ENCODE results near the gene CAPRIN2.

The CAPRIN2 gene

DNA sequence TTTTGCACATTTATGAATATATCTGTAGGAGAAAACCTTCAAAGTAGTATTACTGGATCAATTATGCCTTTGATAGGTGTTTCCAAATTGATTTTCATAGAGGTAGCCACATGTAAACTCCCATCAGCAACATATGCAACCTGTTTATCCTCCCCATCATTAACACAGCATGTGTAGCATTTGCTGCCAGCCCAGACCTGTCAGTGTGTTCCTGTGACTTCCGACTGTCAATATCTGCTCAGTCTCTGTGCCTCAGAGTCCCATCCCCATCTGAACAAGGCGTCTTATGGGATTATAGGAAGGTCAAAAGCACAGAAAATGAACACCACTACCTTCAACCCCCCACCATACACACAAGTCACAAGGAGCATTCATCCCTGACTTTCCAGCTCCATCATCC lies 9.5 kb upstream of the CAPRIN2 start:
- DNase-seq (ENCODE audit: low read depth in 2 of 2), result no peak

DNA sequence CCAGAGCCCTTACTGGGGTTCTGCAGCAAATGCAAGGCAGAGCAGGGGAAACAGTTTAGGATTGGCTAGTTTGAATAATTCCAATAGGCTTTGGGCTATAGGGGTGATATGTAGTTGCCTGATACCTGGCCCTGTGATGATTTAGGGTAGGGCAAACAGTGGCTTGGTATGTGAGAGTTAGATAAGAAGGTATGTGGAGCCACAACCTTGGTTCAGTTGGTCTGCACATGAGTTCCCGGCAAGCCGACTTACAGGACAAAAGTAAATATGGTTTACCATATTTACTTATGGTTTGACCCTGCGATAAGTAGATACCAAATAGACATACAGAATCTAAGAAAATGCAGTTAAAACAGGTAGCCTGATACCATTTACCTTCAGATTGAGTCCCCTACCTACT lies 8.3 kb upstream of the CAPRIN2 start:
- no peak for DNase-seq (ENCODE audit: low read depth in 2 of 2)

DNA sequence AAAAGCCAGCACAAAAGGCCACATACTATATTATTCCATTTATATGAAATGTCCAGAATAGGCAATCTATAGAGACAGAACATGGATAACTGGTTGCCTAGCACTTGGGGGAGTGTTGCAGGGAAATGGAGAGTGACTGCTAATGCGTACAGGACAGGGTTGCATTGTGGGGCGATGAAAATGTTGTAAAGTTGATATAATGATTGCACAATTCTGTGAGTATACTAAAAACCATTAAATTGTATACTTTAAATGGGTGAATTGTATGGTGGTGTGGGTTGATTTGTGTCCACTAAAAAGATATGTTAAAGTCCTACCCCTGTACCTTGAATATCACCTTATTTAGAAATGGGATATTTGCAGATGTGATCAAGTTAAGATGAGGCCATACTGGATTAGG lies 7.0 kb upstream of the CAPRIN2 start:
- no peak for DNase-seq (ENCODE audit: low read depth in 2 of 2)

DNA sequence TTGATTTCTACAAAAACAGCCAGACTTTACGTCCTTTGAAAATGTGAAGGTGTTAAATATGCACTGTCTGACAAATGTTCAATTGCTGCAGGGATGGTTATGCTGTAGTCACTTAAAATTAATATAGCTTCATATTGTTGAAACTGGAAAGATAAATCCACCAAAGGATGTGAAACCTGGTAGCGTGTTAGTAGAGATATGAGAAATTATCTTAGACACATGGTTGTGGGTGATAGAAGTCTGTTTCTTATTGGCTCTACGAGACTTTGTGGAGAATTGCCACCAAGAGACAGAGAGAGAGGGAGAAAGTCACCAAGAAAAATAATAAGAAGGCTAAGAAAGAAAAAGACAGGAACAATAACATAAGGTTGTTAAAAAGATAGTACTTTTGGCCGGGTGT lies 2.6 kb upstream of the CAPRIN2 start:
- no peak for DNase-seq (ENCODE audit: low read depth in 2 of 2)

DNA sequence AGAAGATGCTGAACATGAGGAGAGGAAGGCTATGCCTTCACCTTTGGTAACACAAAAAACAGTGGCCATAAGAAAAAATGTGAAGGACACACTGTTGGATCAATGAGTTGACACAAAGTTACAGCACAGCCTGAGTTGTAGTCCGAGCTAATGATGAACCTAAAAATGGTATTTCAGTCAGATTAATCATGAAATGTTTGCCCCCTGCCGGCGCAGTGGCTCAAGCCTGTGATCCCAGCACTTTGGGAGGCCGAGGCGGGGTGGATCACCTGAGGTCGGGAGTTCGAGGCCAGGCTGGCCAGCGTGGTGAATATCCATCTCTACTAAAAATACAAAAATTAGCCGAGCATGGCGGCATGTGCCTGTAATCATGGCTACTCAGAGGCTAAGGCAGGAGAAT lies 1.3 kb upstream of the CAPRIN2 start:
- DNase-seq (ENCODE audit: low read depth in 2 of 2), result no peak

DNA sequence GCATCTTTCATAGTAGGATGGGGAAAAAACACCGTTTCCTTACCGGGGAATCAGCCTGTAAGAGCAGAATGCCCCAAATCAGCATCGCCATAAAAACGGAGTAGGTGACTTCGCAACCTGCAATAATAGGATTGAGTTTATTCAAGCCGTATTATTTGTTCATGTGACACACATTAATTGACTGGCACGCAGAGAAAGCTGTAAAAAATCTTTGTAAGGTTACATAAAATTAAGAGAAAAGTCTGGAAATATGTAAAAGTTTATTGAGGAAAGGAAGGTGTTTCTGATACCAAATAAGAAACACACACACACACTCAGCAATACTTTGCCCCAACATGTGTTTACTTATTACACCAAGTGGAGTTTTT lies 628 bp upstream of the CAPRIN2 start:
- DNase-seq (ENCODE audit: low read depth in 2 of 2), result no peak

DNA sequence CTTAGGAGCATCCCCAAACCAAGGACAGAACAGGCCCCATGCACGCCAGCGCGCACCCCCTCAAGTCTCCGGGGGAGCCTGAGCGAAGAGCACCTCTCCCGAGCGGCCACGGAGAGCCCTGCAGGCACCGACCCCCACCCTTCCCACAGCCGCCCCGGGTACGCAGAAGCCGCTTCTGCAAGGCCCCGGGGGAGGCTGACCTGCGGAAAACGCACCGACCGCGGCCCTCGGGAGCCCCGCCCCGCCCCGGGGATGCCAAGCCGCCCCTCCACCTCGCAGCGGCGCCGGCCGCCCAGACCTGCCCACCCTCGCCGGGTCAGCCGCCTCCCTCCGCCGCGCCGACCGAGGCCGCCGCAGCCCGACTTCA lies 385 bp downstream of the CAPRIN2 start:
- DNase-seq (ENCODE audit: low read depth in 2 of 2), result no peak

DNA sequence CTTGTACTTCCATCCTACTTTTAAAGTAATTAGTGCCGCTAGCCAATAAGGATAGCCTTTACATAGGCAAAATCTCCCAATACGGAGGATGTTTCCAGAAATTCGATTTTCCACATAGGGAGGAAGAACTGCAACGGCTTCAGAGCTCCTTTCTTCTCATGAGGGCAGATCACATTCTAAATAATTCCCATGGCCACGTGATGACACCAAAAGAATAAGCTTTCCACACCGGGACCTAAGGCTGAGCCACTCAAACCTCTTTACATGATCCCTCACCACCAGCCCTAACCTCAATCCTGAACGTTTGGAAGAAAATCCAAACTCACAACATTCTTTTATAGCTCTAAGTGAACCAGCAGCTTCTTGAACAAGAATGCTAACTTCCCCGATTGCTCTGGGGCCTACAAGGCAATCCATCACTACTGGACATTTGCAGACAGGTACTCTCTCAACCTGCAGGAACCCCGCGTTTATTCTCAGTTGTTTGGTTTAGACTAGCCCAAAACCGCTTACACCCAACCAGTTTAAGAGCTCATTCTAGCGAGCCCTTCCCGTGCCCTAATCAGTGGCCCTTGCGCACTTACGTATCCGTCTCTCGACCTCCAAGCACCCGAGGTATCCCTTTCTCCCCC lies 884 bp downstream of the CAPRIN2 start:
- DNase-seq (ENCODE audit: low read depth in 2 of 2), result no peak

DNA sequence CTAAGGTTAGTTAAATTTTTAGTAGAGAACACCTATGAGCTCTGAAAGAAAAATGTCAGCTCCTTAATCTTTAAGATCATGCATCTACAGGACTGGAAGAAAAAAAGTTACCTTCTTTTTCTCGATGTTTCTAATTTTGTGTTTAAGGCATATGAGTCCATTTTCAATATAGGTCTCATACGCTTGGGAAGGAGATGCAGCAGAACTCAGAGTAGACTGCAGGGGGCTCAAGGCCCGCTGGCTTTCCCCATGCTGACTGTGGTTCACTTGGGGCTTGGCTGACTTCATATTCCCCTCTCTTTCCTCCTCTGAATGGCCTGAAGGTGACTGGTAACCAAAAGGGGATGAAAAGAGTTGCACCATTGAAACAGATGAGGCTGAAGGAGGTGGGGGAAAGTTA lies 1.5 kb downstream of the CAPRIN2 start:
- no peak for DNase-seq (ENCODE audit: low read depth in 2 of 2)

DNA sequence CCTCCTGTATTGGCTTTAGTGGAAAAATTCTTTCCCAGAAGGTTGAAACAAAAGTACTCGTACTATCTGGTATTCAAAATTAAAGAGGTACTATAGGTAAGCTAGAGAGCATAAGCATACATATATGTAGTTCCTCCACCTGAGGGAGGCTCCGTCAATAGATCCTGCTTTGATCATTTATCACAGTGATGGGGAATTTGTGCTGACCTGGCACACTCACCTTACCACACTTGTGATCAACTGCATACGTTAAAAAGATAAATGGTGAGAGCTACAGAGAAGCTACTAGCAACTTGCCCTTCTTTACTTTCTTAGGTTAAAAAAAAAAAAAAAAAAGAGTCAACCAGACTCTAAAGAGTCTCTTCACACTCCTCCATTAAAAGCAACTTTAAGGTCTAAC lies 2.5 kb downstream of the CAPRIN2 start:
- no peak for DNase-seq (ENCODE audit: low read depth in 2 of 2)

DNA sequence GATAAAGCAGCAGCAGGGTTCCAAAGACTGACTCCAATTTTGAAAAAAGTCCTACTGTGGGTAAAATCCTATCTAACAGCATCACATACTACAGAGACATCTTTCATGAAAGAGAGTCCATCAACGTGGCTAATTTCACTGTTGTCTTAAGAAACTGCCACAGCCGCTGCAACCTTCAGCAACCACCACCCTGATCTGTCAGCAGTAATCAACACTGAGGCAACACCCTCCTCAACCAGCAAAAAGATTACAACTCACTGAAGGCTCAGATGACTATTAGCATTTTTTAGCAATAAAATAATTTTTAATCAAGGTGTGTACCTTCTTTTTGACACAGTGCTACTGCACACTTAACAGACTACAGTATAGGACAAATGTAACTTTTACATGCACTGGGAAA lies 6.6 kb downstream of the CAPRIN2 start:
- DNase-seq (ENCODE audit: low read depth in 2 of 2), result no peak

DNA sequence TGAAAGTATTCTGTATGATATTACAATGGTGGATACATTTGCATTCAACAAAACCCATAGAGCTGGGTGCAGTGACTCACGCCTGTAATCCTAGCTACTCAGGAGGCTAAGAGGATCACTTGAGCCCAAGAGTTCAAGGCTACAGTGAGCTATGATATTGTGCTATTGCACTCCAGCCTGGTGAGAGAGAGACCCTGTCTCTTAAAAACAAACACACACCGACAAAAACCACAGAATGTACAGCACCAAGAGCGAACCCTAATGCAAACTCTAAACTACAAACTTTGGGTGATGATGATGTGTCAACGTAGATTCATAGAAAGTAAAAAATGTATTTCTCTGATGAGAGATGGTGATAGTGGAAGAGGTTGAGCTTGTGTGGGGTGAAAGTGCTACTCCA lies 8.6 kb downstream of the CAPRIN2 start:
- no peak for DNase-seq (ENCODE audit: low read depth in 2 of 2)

DNA sequence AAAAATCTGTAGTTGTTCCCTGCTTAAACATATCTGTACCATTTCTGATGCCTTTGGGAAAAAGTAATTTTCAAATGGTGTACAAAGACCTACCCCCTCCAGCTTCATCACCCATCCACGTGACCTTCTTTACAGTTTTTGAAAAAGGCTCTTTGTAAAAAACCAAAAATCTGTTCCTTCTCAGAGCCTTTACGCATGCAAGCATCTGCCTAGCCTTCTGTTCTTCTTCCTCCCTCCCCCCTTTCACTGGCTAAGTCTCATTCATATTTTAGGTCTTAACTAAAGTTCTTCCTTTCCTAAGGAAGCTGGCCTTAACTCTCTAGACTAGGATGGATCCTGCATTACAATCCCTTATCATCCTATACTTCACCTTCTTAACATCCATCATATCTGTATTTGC lies 10.4 kb downstream of the CAPRIN2 start:
- DNase-seq (ENCODE audit: low read depth in 2 of 2), result no peak

DNA sequence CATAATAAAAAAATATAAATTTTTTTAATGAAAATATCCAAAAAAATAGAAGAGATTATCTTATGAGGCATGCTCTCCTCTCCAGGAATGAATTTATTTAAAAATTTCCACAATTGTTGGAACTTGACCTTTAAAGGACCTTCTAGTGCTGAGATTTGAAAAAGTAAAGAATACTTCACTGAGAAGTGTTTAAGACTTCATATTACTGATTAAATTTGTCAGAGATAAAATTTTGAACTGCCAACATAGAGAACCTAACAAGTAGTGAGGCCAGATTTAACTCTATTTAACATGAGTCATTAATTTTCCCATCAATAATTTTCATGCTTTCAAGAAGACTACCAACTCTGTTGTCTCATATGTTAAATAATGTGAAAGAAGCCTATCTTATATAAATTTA lies 14.5 kb downstream of the CAPRIN2 start:
- DNase-seq (ENCODE audit: low read depth in 2 of 2), result no peak

DNA sequence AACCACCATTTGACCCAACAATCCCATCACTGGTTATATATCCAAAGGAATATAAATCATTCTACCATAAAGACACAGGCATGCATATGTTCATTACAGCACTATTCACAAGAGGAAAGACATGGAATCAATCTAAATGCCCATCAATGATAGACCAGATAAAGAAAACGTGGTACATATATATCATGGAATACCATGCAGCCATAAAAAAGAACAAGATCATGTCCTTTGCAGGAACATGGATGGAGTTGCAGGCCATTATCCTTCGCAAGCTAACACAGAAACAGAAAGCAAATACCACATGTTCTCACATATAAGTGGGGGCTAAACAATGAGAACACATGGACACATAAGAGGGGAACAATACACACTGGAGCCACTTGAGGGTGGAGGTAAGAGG lies 15.7 kb downstream of the CAPRIN2 start:
- DNase-seq (ENCODE audit: low read depth in 2 of 2), result no peak

DNA sequence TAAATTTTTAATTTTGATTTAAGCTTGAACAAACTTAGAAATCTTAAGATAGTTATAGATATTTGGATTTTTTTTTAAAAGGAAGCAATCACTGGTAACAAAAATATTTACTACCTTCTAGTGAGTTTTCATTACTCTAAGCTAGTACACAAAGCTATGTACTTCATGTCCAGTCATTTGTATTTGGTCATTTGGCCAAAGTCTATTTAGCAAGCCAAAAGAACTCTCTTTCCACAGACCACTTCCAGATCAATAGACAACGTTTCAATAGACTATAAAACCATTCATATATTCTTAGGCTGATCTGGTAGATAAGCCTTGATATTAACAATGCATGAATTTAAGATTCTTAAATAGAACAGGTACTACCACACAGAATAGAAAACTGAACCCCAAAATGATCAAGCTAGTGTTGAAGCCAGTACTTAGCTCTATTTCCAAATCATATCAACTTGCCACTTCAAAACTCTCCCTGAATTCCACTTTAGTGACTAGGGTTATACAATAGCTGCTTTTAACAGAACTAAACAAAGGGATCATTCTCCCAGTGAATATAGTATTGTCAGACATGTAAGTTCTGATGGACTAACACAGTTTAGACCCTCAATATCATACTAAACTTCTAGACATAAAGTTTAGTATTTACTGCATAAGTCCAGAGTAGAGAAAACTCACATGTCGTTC lies 21.7 kb downstream of the CAPRIN2 start:
- no peak for DNase-seq (ENCODE audit: low read depth in 2 of 2)

DNA sequence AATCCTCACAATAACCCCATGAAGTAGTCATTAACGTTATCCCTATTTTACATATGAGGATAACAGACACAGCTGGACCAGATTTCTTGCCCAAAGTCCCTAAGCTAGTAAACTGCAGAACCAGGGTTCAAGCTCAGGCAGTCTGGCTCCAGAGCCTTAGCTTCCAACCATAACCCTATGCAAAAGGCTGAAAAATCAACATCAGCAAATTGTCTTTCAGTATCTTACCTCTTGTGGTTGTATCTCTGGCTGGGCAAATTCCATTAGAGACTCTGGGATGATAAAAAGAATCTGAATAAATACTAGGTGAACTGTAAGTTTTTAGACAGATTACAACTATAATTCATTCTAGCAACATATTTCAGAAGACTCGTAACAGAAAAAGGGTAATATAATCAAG lies 24.7 kb downstream of the CAPRIN2 start:
- no peak for DNase-seq (ENCODE audit: low read depth in 2 of 2)

DNA sequence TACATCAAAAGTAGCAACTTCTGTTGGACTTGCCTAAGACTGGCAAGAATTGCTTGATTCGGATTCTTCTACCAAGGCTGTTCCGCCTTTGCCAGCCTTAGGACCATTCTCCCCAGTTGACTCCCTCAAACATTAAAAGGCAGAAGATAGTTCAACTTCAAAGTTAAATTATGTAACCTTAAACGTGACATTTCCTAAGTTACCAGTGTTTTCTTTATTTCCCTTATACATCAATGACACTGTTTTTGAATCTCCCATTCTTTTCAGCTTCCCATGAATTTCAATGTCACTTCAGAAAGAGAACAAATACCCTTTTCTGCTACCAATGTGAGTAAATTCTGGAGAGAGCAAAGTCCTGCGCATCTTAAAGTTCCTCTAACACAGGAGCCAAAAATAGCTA lies 25.2 kb downstream of the CAPRIN2 start:
- DNase-seq (ENCODE audit: low read depth in 2 of 2), result no peak

DNA sequence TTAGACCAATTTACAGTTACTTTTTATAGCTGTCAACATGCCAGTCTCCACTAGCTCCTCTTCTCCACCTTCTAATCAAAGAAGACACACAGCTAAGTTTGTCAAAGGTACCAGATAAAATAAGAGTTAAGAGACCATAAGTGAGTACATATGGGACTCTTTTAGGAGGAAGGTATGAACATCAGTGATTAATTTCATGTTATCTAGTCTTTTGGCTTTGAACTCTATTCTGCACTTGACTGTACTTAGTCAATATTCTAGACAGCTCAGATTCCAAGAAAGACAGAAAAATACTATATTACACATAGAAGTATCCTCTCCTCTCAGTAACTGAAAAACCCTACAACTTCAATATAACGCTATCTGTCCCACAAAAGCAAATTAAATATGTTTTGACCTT lies 28.1 kb downstream of the CAPRIN2 start:
- DNase-seq (ENCODE audit: low read depth in 2 of 2), result no peak

DNA sequence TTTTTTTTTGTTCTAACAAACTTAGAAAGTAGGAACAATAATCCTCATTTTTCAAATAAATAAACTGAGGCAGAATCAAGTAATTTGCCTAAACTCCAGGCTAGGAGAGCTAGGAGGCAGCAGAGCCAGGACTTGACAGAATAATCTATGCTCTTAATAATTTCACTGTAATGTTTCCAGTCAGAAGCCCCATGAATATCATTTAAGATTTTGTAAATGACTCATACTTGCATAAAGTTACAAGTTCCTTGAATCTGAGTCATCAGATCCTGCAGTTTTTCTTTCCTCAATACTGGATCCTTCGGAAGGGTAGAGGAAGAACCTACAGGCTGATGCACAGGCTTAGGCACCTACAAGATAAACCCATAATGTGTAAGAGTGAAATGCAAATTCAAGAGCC lies 29.0 kb downstream of the CAPRIN2 start:
- no peak for DNase-seq (ENCODE audit: low read depth in 2 of 2)

DNA sequence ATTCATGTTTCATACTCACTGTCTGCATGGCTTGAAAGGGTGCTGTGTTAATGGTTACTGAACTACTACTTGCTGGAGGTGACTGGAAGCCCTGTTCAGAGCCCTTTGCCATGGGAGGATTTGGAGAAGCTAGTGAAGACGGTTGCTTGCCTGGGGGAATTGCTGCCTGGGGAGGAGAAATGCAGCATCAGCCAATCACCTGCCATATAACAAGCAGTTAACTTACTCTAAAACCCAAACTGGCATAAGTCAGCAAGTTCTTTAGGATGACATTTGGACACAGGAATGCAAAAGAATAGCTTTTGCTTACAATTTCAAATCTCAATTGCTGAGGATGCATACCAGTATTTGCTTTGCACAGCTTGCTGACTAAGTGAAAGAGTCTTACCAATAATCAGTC lies 35.7 kb downstream of the CAPRIN2 start:
- no peak for DNase-seq (ENCODE audit: low read depth in 2 of 2)

DNA sequence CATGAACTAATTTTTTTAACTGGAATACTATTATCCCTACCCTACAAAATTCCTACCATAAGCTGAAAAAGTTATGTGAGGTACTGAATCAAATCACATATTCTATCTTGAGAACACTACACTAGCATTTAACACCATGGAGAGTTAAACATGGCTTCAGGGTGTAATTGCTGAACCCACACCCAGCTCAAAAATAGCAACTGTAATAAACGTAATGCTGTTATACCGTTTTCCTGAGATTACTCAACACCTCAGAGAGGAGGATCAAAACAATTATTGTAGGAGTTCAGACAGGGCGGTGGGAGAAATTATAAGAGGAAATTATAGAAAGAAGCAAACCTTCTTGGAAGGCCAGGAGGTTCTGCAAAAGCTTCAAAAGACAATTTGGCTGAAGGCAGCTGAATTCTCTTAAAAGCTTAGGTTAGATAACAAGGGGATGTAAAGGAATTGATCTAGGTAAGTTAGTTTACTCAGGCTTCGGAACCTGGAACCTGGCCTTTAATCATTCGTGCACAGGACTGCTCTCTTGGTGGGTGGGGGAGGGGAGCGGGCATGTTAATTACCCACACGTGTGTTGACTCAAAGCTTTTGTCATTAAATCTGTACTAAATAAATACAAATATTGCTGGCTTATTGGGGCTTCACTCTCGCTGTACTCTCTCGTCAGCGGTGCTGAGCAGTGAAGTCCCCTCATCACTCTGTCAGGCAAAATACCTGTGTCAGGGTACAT lies 47.0 kb downstream of the CAPRIN2 start:
- DNase-seq (ENCODE audit: low read depth in 2 of 2), result no peak

DNA sequence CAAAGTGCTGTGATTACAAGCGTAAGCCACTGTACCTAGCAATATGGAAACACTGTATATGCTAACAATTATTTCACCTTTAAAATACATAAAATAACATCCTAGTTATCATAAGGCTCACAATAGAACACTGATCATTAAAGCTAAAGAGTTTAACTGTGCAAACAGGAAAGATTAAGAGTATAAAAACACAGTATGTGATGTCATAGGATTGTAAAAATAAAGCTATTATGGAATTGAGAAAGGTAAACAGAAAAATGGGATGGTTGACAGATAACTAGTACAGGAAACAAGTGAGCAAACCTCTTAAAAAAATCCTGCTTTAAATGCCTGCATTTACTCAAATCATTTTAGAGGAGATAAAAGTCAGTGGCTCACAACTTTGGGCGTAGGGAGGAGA lies 48.3 kb downstream of the CAPRIN2 start:
- no peak for DNase-seq (ENCODE audit: low read depth in 2 of 2)

DNA sequence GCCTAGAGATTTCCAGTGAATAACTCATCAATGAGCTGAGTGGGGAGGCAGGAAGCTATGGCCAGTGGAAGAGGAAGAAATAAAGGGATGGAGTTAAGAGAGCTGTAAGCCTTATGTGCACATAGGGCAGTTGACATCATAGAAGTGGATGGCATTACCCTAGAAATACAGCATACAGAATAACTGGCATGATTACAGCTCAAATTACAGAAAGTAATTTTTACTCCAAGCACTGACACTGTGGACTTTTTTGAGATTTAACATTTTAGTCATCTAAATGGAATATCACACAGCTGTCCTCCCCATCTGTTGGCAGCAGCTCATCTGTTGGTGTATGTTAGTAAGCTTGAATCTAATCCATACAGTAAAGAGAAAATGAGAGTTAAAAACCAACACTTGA lies 53.7 kb downstream of the CAPRIN2 start:
- DNase-seq (ENCODE audit: low read depth in 2 of 2), result no peak
